GM12878 (cell line): ENCODE data around the gene THRB. TPM values are rescaled to one million over a fixed set of nuclear protein-coding genes. Genes with fewer than 3 reads are reported as not detected.

Experiments used
- ATAC-seq: fragments of 200-7000 bp; cut with Tn5 transposase; 3 replicates; pipeline ENCODE4 v1.9.1; 2020; ENCODE audit warnings: mild to moderate bottlenecking, moderate library complexity
- BruUV-seq: library from RNA; stranded (reverse); fragments of 400-500 nt; replicated peaks from 2 replicates; lab custom pipeline; 2021; lab: Mats Ljungman, UMichigan
- CTCF ChIA-PET: fragments of 300-600 bp; sonication (Branson Sonifier 250); formaldehyde crosslinking; extraction: SDS; loops from one replicate; lab custom pipeline; 2021; ENCODE audit warnings: inconsistent platforms; lab: Yijun Ruan, JAX
- POLR2A ChIA-PET: fragments of 350-600 bp; formaldehyde crosslinking; extraction: SDS; loops from one replicate; lab custom pipeline; 2021; ENCODE audit warnings: inconsistent platforms; lab: Charles Lee
- RAD21 ChIA-PET: fragments of 300-600 bp; sonication (Branson Sonifier 250); formaldehyde crosslinking; loops from one replicate; lab custom pipeline; 2023; ENCODE audit warnings: antibody characterized with exemption; ENCODE audit not compliant: unreplicated experiment; lab: Charles Lee
- SMC1A ChIA-PET: fragments of 300-600 bp; sonication (Branson Sonifier 250); formaldehyde crosslinking; loops from one replicate; lab custom pipeline; 2023; ENCODE audit not compliant: unreplicated experiment, uncharacterized antibody; lab: Charles Lee
- DNase-seq: peaks from one replicate; pipeline ENCODE4 v3.0.0-alpha.2; 2011; ENCODE audit warnings: low read depth, low spot score
- FAIRE-seq: peaks from 3 replicates; lab custom pipeline; 2011; peaks lifted over from hg19 to GRCh38; lab: Jason Lieb, UNC
- H2AFZ ChIP-seq: 2 replicates; pipeline ENCODE4 v1.6.0; 2011; ENCODE audit warnings: low read depth, low read length, control low read depth; ENCODE audit not compliant: control insufficient read depth
- H3K27ac ChIP-seq: 2 replicates; pipeline ENCODE4 v1.5.1; 2011; ENCODE audit warnings: control low read depth; ENCODE audit not compliant: control insufficient read depth, insufficient read depth
- H3K27me3 ChIP-seq, 2 experiments: replicated peaks in 1 of 2; 2 replicates each; pipeline versions ENCODE4 v1.6.0 to v1.6.1; 2011; ENCODE audit warnings: low read length in 1 of 2; ENCODE audit not compliant: control insufficient read depth in 2 of 2, insufficient read depth in 2 of 2
- H3K36me3 ChIP-seq, 2 experiments: 2 replicates each; pipeline ENCODE4 v1.5.1; 2011; ENCODE audit warnings: low read length in 1 of 2; ENCODE audit not compliant: control insufficient read depth in 2 of 2, insufficient read depth in 2 of 2
- H3K4me1 ChIP-seq: 2 replicates; pipeline ENCODE4 v1.6.1; 2011; ENCODE audit warnings: mild to moderate bottlenecking, low read length, moderate library complexity, mixed read lengths; ENCODE audit not compliant: control insufficient read depth, insufficient read depth
- H3K4me2 ChIP-seq: 2 replicates; pipeline ENCODE4 v1.6.0; 2011; ENCODE audit warnings: control low read depth; ENCODE audit not compliant: control insufficient read depth, insufficient read depth
- H3K4me3 ChIP-seq: fragments of 200-600 bp; sonication (generic); 2 replicates; pipeline ENCODE4 v1.5.1; 2016
- H3K79me2 ChIP-seq: 2 replicates; pipeline ENCODE4 v1.6.0; 2011; ENCODE audit warnings: low read length; ENCODE audit not compliant: control insufficient read depth, insufficient read depth
- H3K9ac ChIP-seq: 2 replicates; pipeline ENCODE4 v1.8.0; 2011; ENCODE audit warnings: low read length, control low read depth, mixed read lengths; ENCODE audit not compliant: control insufficient read depth, insufficient read depth
- H3K9me3 ChIP-seq: replicated peaks from 3 replicates; pipeline ENCODE4 v1.5.1; 2011; ENCODE audit warnings: mild to moderate bottlenecking, low read length; ENCODE audit not compliant: control insufficient read depth, insufficient read depth
- H4K20me1 ChIP-seq: 2 replicates; pipeline ENCODE4 v1.6.0; 2011; ENCODE audit not compliant: control insufficient read depth, insufficient read depth
- BCLAF1 ChIP-seq: fragments of 450-650 bp; IDR thresholded peaks from 2 replicates; pipeline ENCODE4 v1.6.1; 2017; ENCODE audit warnings: antibody characterized with exemption, mild to moderate bottlenecking, moderate library complexity
- ESRRA ChIP-seq: IDR thresholded peaks from 2 replicates; pipeline ENCODE4 v1.6.1; 2012; ENCODE audit warnings: mild to moderate bottlenecking, low read length, improper control_type of control experiment
- MLLT1 ChIP-seq: fragments of 450-650 bp; IDR thresholded peaks from 2 replicates; pipeline ENCODE4 v1.6.1; 2016; ENCODE audit warnings: mild to moderate bottlenecking
- NFIC ChIP-seq: IDR thresholded peaks from 2 replicates; pipeline ENCODE4 v1.6.1; 2012; ENCODE audit warnings: low read depth, mild to moderate bottlenecking, inconsistent platforms, low read length, moderate library complexity
- WRNIP1 ChIP-seq: IDR thresholded peaks from 2 replicates; pipeline ENCODE4 v1.6.1; 2011; ENCODE audit warnings: low read depth, low read length, improper control_type of control experiment, borderline replicate concordance
- WGBS: methylation state at CpG from one replicate; pipeline ENCODE4 v1.1.6; 2016; ENCODE audit warnings: low lambda C conversion rate; ENCODE audit not compliant: insufficient replicate concordance, insufficient coverage; ENCODE audit errors: missing lambda C conversion rate; 5-methylcytosine and 5-hydroxymethylcytosine counted together
- in situ Hi-C: fragments of 300-500 bp; cut with MboI; formaldehyde crosslinking; loops from 9 replicates; pipeline ENCODE4 v1.14.3; 2018; ENCODE audit warnings: mixed read lengths
- intact Hi-C: fragments of 100-400 bp; cut with micrococcal nuclease; formaldehyde crosslinking; loops from one replicate; pipeline ENCODE4 v1.14.2; 2022; ENCODE audit not compliant: unreplicated experiment
- polyA plus RNA-seq, 11 experiments: library from polyadenylated mRNA; depleted of rRNA in 4 of 11; unstranded in 6 of 11; stranded (reverse) in 5 of 11; fragments of >200 nt; fragmentation: Nextera tagmentation in 4 of 11; fragmentation: Illumina TruSeq in 1 of 11; extraction: Ambion mirVana in 4 of 11; extraction: Trizol in 1 of 11; gene quantifications; 1 replicate in 1 of 11; 2 replicates in 10 of 11; pipeline versions ENCODE4 v1.2.1 to v1.2.3, GENCODE V29; 2011 to 2016; ENCODE audit warnings: inconsistent platforms in 2 of 11, missing spikeins in 2 of 11, low read depth in 1 of 11
- total RNA-seq, 4 experiments: library from RNA; depleted of rRNA in 3 of 4; stranded (reverse); fragments of >200 nt in 3 of 4; fragmentation: Illumina TruSeq in 1 of 4; extraction: Trizol in 1 of 4; gene quantifications; 2 replicates each; pipeline versions ENCODE4 v1.2.1 to v1.2.3, GENCODE V29; 2013 to 2021

THRB gene
- total and polyA plus RNA-seq, 10 of the 15 experiments (the other 5 are each of a cell fraction or from before 2014, with no cell fraction given): 0.05 TPM; not detected in 9

GRCh38 chr3:24359645-24360462, 134.8 kb downstream of the THRB start:
- no peak overlapping the region for H3K27ac ChIP-seq
- POLR2A ChIA-PET: no interaction called here
- BruUV-seq: no TSS peak
- intact Hi-C loops (no loop called here), in situ Hi-C loops (no loop called here)
- TF ChIP-seq NFIC: no peak
- TF ChIP-seq WRNIP1: no peak
- TF ChIP-seq MLLT1: no peak
- no peak for TF ChIP-seq BCLAF1
- TF ChIP-seq ESRRA: no peak
- no peaks in the 10 kb centered on the region for H3K36me3 ChIP-seq
- H3K4me1 ChIP-seq: no peaks in the 10 kb centered on the region
- no peak overlapping the region for H3K9ac ChIP-seq
- RAD21 ChIA-PET: no interaction called here
- H2AFZ ChIP-seq: no peak overlapping the region
- SMC1A ChIA-PET: no interaction called here
- H3K4me2 ChIP-seq: no peak overlapping the region
- H3K4me3 ChIP-seq: no peak overlapping the region
- FAIRE-seq (no peak), ATAC-seq (no peak), DNase-seq (no peak)
- CTCF ChIA-PET: no interaction called here
- 36% methylated on average over 5 of the region's 5 CpGs for WGBS
- no peaks in the 10 kb centered on the region for H3K27me3 ChIP-seq
- no peaks in the 10 kb centered on the region for H3K79me2 ChIP-seq
- no peaks in the 10 kb centered on the region for H4K20me1 ChIP-seq
- no peaks in the 10 kb centered on the region for H3K9me3 ChIP-seq
